ENCODE data around the gene SUB1. TPM values are rescaled to one million over a fixed set of nuclear protein-coding genes. Genes with fewer than 3 reads are reported as not detected.
"Not testable (repeated sequence)": the region's sequence is repeated elsewhere in the genome, so short reads cannot be mapped to it uniquely, and the experiment has no call there.

SUB1 gene
- total RNA-seq (2021; ENCODE audit: unreplicated experiment) (204 TPM), Bru-seq, nascent RNA (percentile 81 among the genes with signal in this experiment), BruChase-seq, experiment 1, labeled RNA remaining after a 2-hour chase (percentile 70 among the genes with signal in this experiment), BruChase-seq, experiment 2, labeled RNA remaining after a 6-hour chase (percentile 78 among the genes with signal in this experiment)
- 85.8 TPM for polyA plus RNA-seq (2012; ENCODE audit: insufficient read length)
- long read RNA-seq, full-length matches to known transcripts: 135 of 154 reads
- long read RNA-seq, partial matches to known transcripts: 11 of 154 reads
- long read RNA-seq, other reads (novel, unspliced or antisense): 8 of 154 reads

DNA sequence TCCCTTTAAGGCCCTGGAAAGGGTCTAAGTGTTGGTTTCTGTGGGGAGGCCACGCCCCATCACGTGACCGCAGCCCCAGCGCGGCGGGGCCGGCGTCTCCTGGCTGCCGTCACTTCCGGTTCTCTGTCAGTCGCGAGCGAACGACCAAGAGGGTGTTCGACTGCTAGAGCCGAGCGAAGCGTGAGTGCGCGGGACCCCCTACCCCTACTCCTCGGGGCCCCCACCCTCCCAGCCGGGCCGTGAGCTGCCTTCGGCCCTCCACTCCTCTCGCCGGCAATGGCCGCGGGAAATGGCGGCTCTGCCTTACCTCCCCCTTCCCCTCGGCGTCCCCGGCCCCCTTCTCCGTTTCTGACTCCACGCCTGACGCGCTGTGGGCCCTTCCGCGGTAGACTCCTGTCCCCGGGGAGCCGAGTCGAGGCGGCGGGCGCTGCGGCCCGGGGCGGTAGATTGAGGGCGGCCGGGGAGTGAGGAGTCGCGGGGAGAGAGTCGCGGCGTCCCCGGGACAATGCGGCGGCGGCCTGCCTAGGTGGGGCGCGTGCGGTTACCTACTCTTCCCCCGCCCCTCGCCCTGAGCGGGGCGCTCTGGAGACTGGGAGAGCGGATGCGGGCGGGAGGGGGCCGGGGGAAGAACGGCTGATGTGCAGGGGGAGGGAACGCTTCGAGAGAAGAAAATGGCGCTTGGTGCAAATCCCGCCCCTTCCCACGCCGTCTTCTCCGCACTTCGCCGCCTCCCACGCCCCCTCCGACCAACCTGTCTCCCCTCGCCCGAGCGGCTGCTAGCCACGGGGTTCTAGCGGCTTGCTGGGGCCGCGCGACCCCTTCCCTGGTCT, at the start of gene SUB1:
Gene SUB1, plus strand, starts transcription at position 112 of the 830 bp plus-strand sequence. CDS start 2,956 bp downstream, outside the sequence.
- ATAC-seq: peak; percentile 94
- ChIA-PET POLR2A (interaction anchor here (0.5 to 0.9 kb wide), 7 partner anchors 53 to 301 kb away, joined by 3 to 8 read pairs (median 4); no protein-coding TSS in a partner anchor), CTCF (interaction anchor here (0.6 to 1.9 kb wide), 2 partner anchors 96 to 209 kb away, joined by 3 to 6 read pairs; no protein-coding TSS in a partner anchor)
- H3K27me3 ChIP-seq (ENCODE audit: control insufficient read depth, insufficient read depth, low read length): no peaks in the 10 kb centered on the region
- H3K9me3 ChIP-seq (ENCODE audit: control insufficient read depth, insufficient read depth, low read depth, low read length): no peaks in the 10 kb centered on the region
- peak; percentile 84 for DNase-seq (ENCODE audit: low read depth, low spot score)
- H3K4me3 ChIP-seq (ENCODE audit: low read depth in 2 of 2, low read length in 2 of 2): peak within 1 kb of the TSS; percentile 83 to 91
- no TSS peak for BruUV-seq (replicated peaks)
- in situ Hi-C loops (cut with HindIII; ENCODE audit: low pct_unique_long_range_greater_than_20kb, low sequenced_read_pairs): no loop called here
- intact Hi-C loops (cut with micrococcal nuclease; ENCODE audit: unreplicated experiment): no loop called here
- TF ChIP-seq, protein P1, sequence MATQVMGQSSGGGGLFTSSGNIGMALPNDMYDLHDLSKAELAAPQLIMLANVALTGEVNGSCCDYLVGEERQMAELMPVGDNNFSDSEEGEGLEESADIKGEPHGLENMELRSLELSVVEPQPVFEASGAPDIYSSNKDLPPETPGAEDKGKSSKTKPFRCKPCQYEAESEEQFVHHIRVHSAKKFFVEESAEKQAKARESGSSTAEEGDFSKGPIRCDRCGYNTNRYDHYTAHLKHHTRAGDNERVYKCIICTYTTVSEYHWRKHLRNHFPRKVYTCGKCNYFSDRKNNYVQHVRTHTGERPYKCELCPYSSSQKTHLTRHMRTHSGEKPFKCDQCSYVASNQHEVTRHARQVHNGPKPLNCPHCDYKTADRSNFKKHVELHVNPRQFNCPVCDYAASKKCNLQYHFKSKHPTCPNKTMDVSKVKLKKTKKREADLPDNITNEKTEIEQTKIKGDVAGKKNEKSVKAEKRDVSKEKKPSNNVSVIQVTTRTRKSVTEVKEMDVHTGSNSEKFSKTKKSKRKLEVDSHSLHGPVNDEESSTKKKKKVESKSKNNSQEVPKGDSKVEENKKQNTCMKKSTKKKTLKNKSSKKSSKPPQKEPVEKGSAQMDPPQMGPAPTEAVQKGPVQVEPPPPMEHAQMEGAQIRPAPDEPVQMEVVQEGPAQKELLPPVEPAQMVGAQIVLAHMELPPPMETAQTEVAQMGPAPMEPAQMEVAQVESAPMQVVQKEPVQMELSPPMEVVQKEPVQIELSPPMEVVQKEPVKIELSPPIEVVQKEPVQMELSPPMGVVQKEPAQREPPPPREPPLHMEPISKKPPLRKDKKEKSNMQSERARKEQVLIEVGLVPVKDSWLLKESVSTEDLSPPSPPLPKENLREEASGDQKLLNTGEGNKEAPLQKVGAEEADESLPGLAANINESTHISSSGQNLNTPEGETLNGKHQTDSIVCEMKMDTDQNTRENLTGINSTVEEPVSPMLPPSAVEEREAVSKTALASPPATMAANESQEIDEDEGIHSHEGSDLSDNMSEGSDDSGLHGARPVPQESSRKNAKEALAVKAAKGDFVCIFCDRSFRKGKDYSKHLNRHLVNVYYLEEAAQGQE (IDR thresholded peaks at IDR 0.05; ENCODE audit: insufficient read depth in 1 of 2, low read depth in 2 of 2, low read length in 1 of 2): 0 out of 4 replicates have a peak, but pooled peaks of 1 of the 2 experiments have one; percentile 23
- TF ChIP-seq POLR2AphosphoS5 (IDR thresholded peaks at IDR 0.05; ENCODE audit: low read depth, low read length) (peak; percentile 85), SIN3A (IDR thresholded peaks at IDR 0.05; ENCODE audit: borderline replicate concordance, insufficient read depth, low read depth, low read length) (0 out of 2 replicates have a peak, but pooled peaks have one; percentile 70), TCF7L2 (IDR thresholded peaks at IDR 0.05; ENCODE audit: low read depth, low read length) (no peak)
- TF ChIP-seq, protein P2, sequence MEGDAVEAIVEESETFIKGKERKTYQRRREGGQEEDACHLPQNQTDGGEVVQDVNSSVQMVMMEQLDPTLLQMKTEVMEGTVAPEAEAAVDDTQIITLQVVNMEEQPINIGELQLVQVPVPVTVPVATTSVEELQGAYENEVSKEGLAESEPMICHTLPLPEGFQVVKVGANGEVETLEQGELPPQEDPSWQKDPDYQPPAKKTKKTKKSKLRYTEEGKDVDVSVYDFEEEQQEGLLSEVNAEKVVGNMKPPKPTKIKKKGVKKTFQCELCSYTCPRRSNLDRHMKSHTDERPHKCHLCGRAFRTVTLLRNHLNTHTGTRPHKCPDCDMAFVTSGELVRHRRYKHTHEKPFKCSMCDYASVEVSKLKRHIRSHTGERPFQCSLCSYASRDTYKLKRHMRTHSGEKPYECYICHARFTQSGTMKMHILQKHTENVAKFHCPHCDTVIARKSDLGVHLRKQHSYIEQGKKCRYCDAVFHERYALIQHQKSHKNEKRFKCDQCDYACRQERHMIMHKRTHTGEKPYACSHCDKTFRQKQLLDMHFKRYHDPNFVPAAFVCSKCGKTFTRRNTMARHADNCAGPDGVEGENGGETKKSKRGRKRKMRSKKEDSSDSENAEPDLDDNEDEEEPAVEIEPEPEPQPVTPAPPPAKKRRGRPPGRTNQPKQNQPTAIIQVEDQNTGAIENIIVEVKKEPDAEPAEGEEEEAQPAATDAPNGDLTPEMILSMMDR (IDR thresholded peaks at IDR 0.05): peak; percentile 11; the same call in 1 of the 2 replicates
- H3K4me1 ChIP-seq (ENCODE audit: control insufficient read depth, insufficient read depth, low read length): peaks cover 8% of the 10 kb centered on the region
- H3K36me3 ChIP-seq (ENCODE audit: control insufficient read depth, insufficient read depth, low read length): peaks cover 9% of the 10 kb centered on the region
- H3K27ac ChIP-seq (ENCODE audit: low read length): peak within 1 kb of the TSS; percentile 95

DNA sequence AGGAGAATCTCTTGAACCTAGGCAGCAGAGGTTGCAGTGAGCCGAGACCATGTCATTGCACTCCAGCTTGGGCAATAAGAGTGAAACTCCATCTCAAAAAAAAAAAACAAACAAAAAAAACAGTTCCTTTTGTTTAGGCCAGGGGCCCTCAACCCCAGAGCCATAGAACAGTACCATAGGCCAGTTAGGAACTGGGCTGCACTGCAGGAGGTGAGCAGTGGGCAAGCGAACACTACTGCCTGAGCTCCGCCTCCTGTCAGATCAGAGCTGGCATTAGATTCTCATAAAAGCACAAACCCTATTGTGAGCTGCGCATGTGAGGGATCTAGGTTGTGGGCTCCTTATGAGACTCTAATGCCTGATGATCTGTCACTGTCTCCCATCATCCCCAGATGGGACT, 49.1 kb upstream of the SUB1 start:
- BruUV-seq (replicated peaks): no TSS peak
- in situ Hi-C loops (cut with HindIII; ENCODE audit: low pct_unique_long_range_greater_than_20kb, low sequenced_read_pairs): no loop called here
- TF ChIP-seq, protein P1 (IDR thresholded peaks at IDR 0.05; ENCODE audit: insufficient read depth in 1 of 2, low read depth in 2 of 2, low read length in 1 of 2): no peak
- TF ChIP-seq SIN3A (IDR thresholded peaks at IDR 0.05; ENCODE audit: borderline replicate concordance, insufficient read depth, low read depth, low read length): no peak
- TF ChIP-seq, protein P2 (IDR thresholded peaks at IDR 0.05): no peak
- no peak for TF ChIP-seq POLR2AphosphoS5 (IDR thresholded peaks at IDR 0.05; ENCODE audit: low read depth, low read length)
- TF ChIP-seq TCF7L2 (IDR thresholded peaks at IDR 0.05; ENCODE audit: low read depth, low read length): no peak
- Histone ChIP-seq H3K4me3 (ENCODE audit: low read depth in 2 of 2, low read length in 2 of 2) (no peak overlapping the region), H3K4me1 (ENCODE audit: control insufficient read depth, insufficient read depth, low read length) (peaks cover 3% of the 10 kb centered on the region; the same call in 1 of the 2 replicates), H3K27ac (ENCODE audit: low read length) (no peak overlapping the region), H3K27me3 (ENCODE audit: control insufficient read depth, insufficient read depth, low read length) (no peaks in the 10 kb centered on the region), H3K36me3 (ENCODE audit: control insufficient read depth, insufficient read depth, low read length) (no peaks in the 10 kb centered on the region), H3K9me3 (ENCODE audit: control insufficient read depth, insufficient read depth, low read depth, low read length) (no peaks in the 10 kb centered on the region)
- DNase-seq (ENCODE audit: low read depth, low spot score) (no peak), ATAC-seq (no peak)
- ChIA-PET POLR2A (no interaction called here), CTCF (no interaction called here)
- intact Hi-C loops (cut with micrococcal nuclease; ENCODE audit: unreplicated experiment): no loop called here

DNA sequence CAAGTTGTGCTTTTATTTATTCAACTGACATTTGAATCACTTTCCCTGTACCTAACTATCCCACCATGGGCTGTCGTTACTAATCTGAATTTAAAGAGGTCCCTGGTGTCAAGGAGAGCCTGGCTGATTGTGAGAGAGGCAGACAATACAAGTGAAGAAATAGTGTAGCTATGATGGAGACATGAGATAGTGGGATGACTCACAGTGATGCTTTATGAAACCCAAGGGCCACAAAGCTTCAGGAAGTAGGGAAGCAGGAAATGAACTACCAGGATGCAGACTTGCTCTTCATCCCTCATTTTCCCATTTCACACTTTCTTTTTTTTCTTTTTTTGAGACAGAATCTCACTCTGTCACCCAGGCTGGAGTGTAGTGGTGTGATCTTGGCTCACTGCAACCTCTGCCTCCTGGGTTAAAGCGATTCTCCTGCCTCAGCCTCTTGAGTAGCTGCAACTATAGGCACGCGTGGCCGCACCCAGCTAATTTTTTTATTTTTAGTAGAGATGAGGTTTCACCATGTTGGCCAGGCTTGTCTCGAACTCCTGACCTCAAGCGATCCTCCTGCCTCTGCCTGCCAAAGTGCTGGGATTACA, 47.8 kb upstream of the SUB1 start:
- H3K27me3 ChIP-seq (ENCODE audit: control insufficient read depth, insufficient read depth, low read length); CTCF ChIA-PET; H3K36me3 ChIP-seq (ENCODE audit: control insufficient read depth, insufficient read depth, low read length); BruUV-seq (replicated peaks); intact Hi-C loops (cut with micrococcal nuclease; ENCODE audit: unreplicated experiment); POLR2A ChIA-PET; H3K4me1 ChIP-seq (ENCODE audit: control insufficient read depth, insufficient read depth, low read length); in situ Hi-C loops (cut with HindIII; ENCODE audit: low pct_unique_long_range_greater_than_20kb, low sequenced_read_pairs); H3K27ac ChIP-seq (ENCODE audit: low read length); H3K9me3 ChIP-seq (ENCODE audit: control insufficient read depth, insufficient read depth, low read depth, low read length); H3K4me3 ChIP-seq (ENCODE audit: low read depth in 2 of 2, low read length in 2 of 2): not testable (repeated sequence)
- ATAC-seq: peak; percentile 63
- peak; percentile 42 for DNase-seq (ENCODE audit: low read depth, low spot score)
